Heart left ventricle (tissue), 16 donors: Measurements from ENCODE around the gene TAMALIN. TPM values are rescaled to one million over a fixed set of nuclear protein-coding genes. Genes with fewer than 3 reads are reported as not detected.

Experiments
- ATAC-seq, 4 donors: fragments of 200-7000 bp; cut with Tn5 transposase; one replicate each; pipeline ENCODE4 v1.9.1; 2020 to 2022; ENCODE audit warnings: moderate library complexity in 4 of 4, mild to moderate bottlenecking in 3 of 4, moderate number of reproducible peaks in 1 of 4
- DNase-seq, 5 donors: peaks; one replicate each; pipeline ENCODE4 v3.0.0-alpha.2; 2020
- H3K27ac ChIP-seq, 12 donors: fragments of 200-600 bp; sonication (generic) in 4 of 12; one replicate each; pipeline versions ENCODE4 v1.5.0 to v1.8.0; 2016 to 2022; ENCODE audit warnings: mild to moderate bottlenecking in 2 of 12
- H3K27me3 ChIP-seq, 9 donors: fragments of 200-600 bp; sonication (generic) in 2 of 9; one replicate each; pipeline versions ENCODE4 v1.5.1 to v1.8.0; 2016 to 2022; ENCODE audit warnings: mild to moderate bottlenecking in 3 of 9
- H3K36me3 ChIP-seq, 9 donors: fragments of 200-600 bp; sonication (generic) in 2 of 9; one replicate each; pipeline versions ENCODE4 v1.5.0 to v1.8.0; 2018 to 2022; ENCODE audit warnings: mild to moderate bottlenecking in 2 of 9
- H3K4me1 ChIP-seq, 12 donors: fragments of 200-600 bp; sonication (generic) in 4 of 12; one replicate each; pipeline versions ENCODE4 v1.5.0 to v1.8.0; 2016 to 2022; ENCODE audit warnings: mild to moderate bottlenecking in 3 of 12
- H3K4me3 ChIP-seq, 12 donors: fragments of 200-600 bp; sonication (generic) in 4 of 12; one replicate each; pipeline versions ENCODE4 v1.5.0 to v1.8.0; 2017 to 2022; ENCODE audit warnings: mild to moderate bottlenecking in 9 of 12, moderate library complexity in 4 of 12
- H3K9me3 ChIP-seq, 12 donors: fragments of 200-600 bp; sonication (generic) in 4 of 12; one replicate each; pipeline versions ENCODE4 v1.5.0 to v1.8.0; 2016 to 2022; ENCODE audit warnings: mild to moderate bottlenecking in 1 of 12
- CTCF ChIP-seq, 12 donors: fragments of 200-600 bp; sonication (generic) in 4 of 12; IDR thresholded peaks; one replicate each; pipeline versions ENCODE4 v1.5.0 to v1.8.0; 2018 to 2022; ENCODE audit warnings: antibody characterized with exemption in 12 of 12, mild to moderate bottlenecking in 5 of 12
- POLR2A ChIP-seq, 2 donors: fragments of 450-650 bp; IDR thresholded peaks; one replicate each; pipeline ENCODE4 v1.6.1; 2017; ENCODE audit warnings: antibody characterized with exemption in 2 of 2, mild to moderate bottlenecking in 2 of 2, moderate library complexity in 2 of 2
- WGBS, 4 donors: extraction: QIAGEN DNeasy Blood & Tissue Kit in 2 of 4; methylation state at CpG; one replicate each; pipeline versions ENCODE4 v1.1.5 to v1.1.7; 2013 to 2018; 5-methylcytosine and 5-hydroxymethylcytosine counted together
- intact Hi-C, 10 donors: fragments of 100-400 bp; cut with DNase I; formaldehyde crosslinking; loops; one replicate each; pipeline versions ENCODE4 v1.11.1 to v1.14.2; 2022
- polyA plus RNA-seq, 2 donors: library from polyadenylated mRNA; stranded (reverse); fragments of 200-250 nt; gene quantifications; one replicate each; pipeline ENCODE4 v1.2.3, GENCODE V29; 2013
- total RNA-seq, 9 donors: library from RNA; depleted of rRNA in 2 of 9; stranded (reverse); fragments of >200 nt in 2 of 9; fragmentation: NEBNext Ultra II Directional in 3 of 9; extraction: Animal tissue kit (Norgen Biotek cat#: 25700) in 3 of 9; gene quantifications; one replicate each; pipeline versions ENCODE4 v1.1.0 to v1.2.4, GENCODE V29; 2016 to 2023
- donor health status: ischemic (EF 13 %, LVEDD 7.1; RV severe dilation, severe dysfunction).
- donor health status: healthy with polysubstance abuse.
- donor health status: DM: no; HTN: yes; CAD: no.
- donor health status: DM: no; HTN: no; CAD: no.
- donor health status: ischemic (EF 25% LVEDD 6.9; RV normal size, moderate dysfunction).
- donor health status: ischemic (EF 25% LVEDD 5.7; RV mildly dilated, moderate dysfunction).
- donor health status: healthy.
- donor health status: DM: yes; HTN: yes; CAD: no.
- donor health status: ischemic (EF 35%, LVEDD 5.7; RV mildly dilated, moderate dysfunction).
- donor health status: nonischemic (EF 11% LVEDD 7.7; RV severe dilation, severe dysfunction).
- donor health status: DM: yes; HTN: yes; CAD: no.
- donor health status: PGD.
- donor health status: ischemic (EF 29% LVEDD 5.4; RV normal size, mild dysfunction).
- donor health status: nonischemic (EF 23%, LVEDD 6.1; RV moderate dilation, normal function).

TAMALIN gene
- total and polyA plus RNA-seq, 11 donors: 12.9 to 38.0 (median 17.8) TPM

- DNase-seq (no peak), ATAC-seq (peak; percentile 1 to 39 (median 26))
- Histone ChIP-seq H3K27ac (peak overlapping the region; percentile 35 to 94 (median 86)), H3K4me3 (peak overlapping the region in 5 of 12 donors; percentile 3 to 60 (median 40)), H3K36me3 (no peaks in the 10 kb centered on the region), H3K9me3 (no peaks in the 10 kb centered on the region), H3K4me1 (peaks cover 0 to 62% (median 33%) of the 10 kb centered on the region in 12 donors), H3K27me3 (no peaks in the 10 kb centered on the region)
- intact Hi-C loops: loop anchor here in 4 of 10 donors (1.0 to 2.0 kb wide), 4 partner anchors 19 to 57 kb away; partner anchors contain the start of gene NR4A1 (in 1 of the 4)
- WGBS, 4 donors: 34 to 44% (median 37%) methylated on average over 5 of the region's 5 CpGs
- TF ChIP-seq CTCF (IDR thresholded peaks at IDR 0.05) (no peak), POLR2A (IDR thresholded peaks at IDR 0.05) (no peak)
Observed at GRCh38 chr12:52026263-52026662, 19.5 kb downstream of the TAMALIN start.

GRCh38 chr12:52027085-52027843 is 20.5 kb downstream of the TAMALIN start:
- Histone ChIP-seq H3K4me3 (no peak overlapping the region), H3K27ac (peak overlapping the region; percentile 35 to 94 (median 86)), H3K4me1 (peaks cover 4 to 68% (median 37%) of the 10 kb centered on the region in 12 donors), H3K9me3 (no peaks in the 10 kb centered on the region), H3K36me3 (no peaks in the 10 kb centered on the region), H3K27me3 (no peaks in the 10 kb centered on the region)
- WGBS, 4 donors: 48 to 70% (median 64%) methylated on average over 8 to 12 of the region's 12 CpGs
- intact Hi-C loops: loop anchor here in 3 of 10 donors (2.0 kb wide), 3 partner anchors 18 to 56 kb away; partner anchors contain the start of gene NR4A1 (in 1 of the 3)
- DNase-seq (peak in 4 of 5 donors; percentile 69 to 86 (median 79)), ATAC-seq (peak; percentile 24 to 60 (median 46))
- no peak for TF ChIP-seq POLR2A (IDR thresholded peaks at IDR 0.05)
- no peak for TF ChIP-seq CTCF (IDR thresholded peaks at IDR 0.05)

- TF ChIP-seq CTCF (IDR thresholded peaks at IDR 0.05) (no peak), POLR2A (IDR thresholded peaks at IDR 0.05) (no peak)
- DNase-seq (peak in 4 of 5 donors; percentile 66 to 81 (median 74)), ATAC-seq (peak; percentile 4 to 19 (median 11))
- Histone ChIP-seq H3K27me3 (no peaks in the 10 kb centered on the region), H3K4me1 (peaks cover 5 to 66% (median 39%) of the 10 kb centered on the region in 12 donors), H3K4me3 (no peak overlapping the region), H3K27ac (peak overlapping the region in 6 of 12 donors; percentile 1 to 71 (median 28)), H3K9me3 (no peaks in the 10 kb centered on the region), H3K36me3 (no peaks in the 10 kb centered on the region)
- intact Hi-C loops: loop anchor here in 1 of 10 donors (2.0 kb wide), 1 partner anchor 45 kb away; no protein-coding TSS in a partner anchor
- WGBS, 4 donors: 24 to 30% (median 29%) methylated on average over 3 to 4 of the region's 4 CpGs
Observed at GRCh38 chr12:52029685-52030084, 22.9 kb downstream of the TAMALIN start.

- DNase-seq (peak in 4 of 5 donors; percentile 84 to 86 (median 84)), ATAC-seq (peak; percentile 29 to 56 (median 51))
- intact Hi-C loops: loop anchor here in 4 of 10 donors (2.0 kb wide), 2 partner anchors 18 to 36 kb away; partner anchors contain the start of genes NR4A1 (in 4 of the 4) and ATG101 (in 2 of the 4)
- no peaks in the 10 kb centered on the region for H3K9me3 ChIP-seq
- no peak for TF ChIP-seq POLR2A (IDR thresholded peaks at IDR 0.05)
- TF ChIP-seq CTCF (IDR thresholded peaks at IDR 0.05): no peak
- WGBS, 4 donors: 3 to 7% (median 5%) methylated on average over 5 of the region's 5 CpGs
- H3K27me3 ChIP-seq: no peaks in the 10 kb centered on the region
- peak overlapping the region in 10 of 12 donors; percentile 13 to 52 (median 43) for H3K4me3 ChIP-seq
- H3K4me1 ChIP-seq: peaks cover 14 to 61% (median 36%) of the 10 kb centered on the region in 12 donors
- peak overlapping the region; percentile 83 to 98 (median 96) for H3K27ac ChIP-seq
- H3K36me3 ChIP-seq: no peaks in the 10 kb centered on the region
Observed at GRCh38 chr12:52032446-52032803, 25.7 kb downstream of the TAMALIN start.
